ENCODE measurements around the gene RUFY3. TPM values are rescaled to one million over a fixed set of nuclear protein-coding genes. Genes with fewer than 3 reads are reported as not detected.

Gene RUFY3
- total and polyA plus RNA-seq, 2 of the 13 experiments (the other 11 are each of a cell fraction or from before 2014, with no cell fraction given): 17.9 to 25.3 TPM

GRCh38 chr4:70705183-70706043, 16.4 kb upstream of the RUFY3 start (continued):
- TF ChIP-seq, protein P1, sequence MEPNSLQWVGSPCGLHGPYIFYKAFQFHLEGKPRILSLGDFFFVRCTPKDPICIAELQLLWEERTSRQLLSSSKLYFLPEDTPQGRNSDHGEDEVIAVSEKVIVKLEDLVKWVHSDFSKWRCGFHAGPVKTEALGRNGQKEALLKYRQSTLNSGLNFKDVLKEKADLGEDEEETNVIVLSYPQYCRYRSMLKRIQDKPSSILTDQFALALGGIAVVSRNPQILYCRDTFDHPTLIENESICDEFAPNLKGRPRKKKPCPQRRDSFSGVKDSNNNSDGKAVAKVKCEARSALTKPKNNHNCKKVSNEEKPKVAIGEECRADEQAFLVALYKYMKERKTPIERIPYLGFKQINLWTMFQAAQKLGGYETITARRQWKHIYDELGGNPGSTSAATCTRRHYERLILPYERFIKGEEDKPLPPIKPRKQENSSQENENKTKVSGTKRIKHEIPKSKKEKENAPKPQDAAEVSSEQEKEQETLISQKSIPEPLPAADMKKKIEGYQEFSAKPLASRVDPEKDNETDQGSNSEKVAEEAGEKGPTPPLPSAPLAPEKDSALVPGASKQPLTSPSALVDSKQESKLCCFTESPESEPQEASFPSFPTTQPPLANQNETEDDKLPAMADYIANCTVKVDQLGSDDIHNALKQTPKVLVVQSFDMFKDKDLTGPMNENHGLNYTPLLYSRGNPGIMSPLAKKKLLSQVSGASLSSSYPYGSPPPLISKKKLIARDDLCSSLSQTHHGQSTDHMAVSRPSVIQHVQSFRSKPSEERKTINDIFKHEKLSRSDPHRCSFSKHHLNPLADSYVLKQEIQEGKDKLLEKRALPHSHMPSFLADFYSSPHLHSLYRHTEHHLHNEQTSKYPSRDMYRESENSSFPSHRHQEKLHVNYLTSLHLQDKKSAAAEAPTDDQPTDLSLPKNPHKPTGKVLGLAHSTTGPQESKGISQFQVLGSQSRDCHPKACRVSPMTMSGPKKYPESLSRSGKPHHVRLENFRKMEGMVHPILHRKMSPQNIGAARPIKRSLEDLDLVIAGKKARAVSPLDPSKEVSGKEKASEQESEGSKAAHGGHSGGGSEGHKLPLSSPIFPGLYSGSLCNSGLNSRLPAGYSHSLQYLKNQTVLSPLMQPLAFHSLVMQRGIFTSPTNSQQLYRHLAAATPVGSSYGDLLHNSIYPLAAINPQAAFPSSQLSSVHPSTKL (CRISPR knock-in tag; IDR thresholded peaks at IDR 0.05): peak; percentile 45; the same call in 1 of the 2 replicates
- TF ChIP-seq JUND (CRISPR knock-in tag; IDR thresholded peaks at IDR 0.05): no peak
- TF ChIP-seq ZNF136 (CRISPR knock-in tag; IDR thresholded peaks at IDR 0.05; ENCODE audit: low read depth): no peak
- TF ChIP-seq, protein P2, sequence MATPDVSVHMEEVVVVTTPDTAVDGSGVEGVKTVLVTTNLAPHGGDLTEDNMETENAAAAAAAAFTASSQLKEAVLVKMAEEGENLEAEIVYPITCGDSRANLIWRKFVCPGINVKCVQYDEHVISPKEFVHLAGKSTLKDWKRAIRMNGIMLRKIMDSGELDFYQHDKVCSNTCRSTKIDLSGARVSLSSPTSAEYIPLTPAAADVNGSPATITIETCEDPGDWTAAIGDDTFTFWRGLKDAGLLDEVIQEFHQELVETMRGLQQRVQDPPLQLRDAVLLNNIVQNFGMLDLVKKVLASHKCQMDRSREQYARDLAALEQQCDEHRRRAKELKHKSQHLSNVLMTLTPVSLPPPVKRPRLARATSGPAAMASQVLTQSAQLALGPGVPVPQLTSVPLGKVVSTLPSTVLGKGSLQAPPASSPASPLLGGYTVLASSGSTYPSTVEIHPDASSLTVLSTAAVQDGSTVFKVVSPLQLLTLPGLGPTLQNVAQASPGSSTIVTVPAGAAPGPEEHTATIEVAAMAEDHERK (CRISPR knock-in tag; IDR thresholded peaks at IDR 0.05; ENCODE audit: low read depth): no peak
- TF ChIP-seq ZNF691 (CRISPR knock-in tag; IDR thresholded peaks at IDR 0.05; ENCODE audit: borderline replicate concordance, low read depth): no peak
- TF ChIP-seq ZNF792 (CRISPR knock-in tag; IDR thresholded peaks at IDR 0.05): peak; percentile 82
- no peak for TF ChIP-seq SSRP1 (CRISPR knock-in tag; IDR thresholded peaks at IDR 0.05)
- 0 out of 2 replicates have a peak, but pooled peaks have one; percentile 72 for TF ChIP-seq ZNF879 (CRISPR knock-in tag; IDR thresholded peaks at IDR 0.05)
- TF ChIP-seq CCAR2 (optimal IDR thresholded peaks at IDR 0.05; ENCODE audit: low read depth, low read length): no peak
- TF ChIP-seq RORA (CRISPR knock-in tag; IDR thresholded peaks at IDR 0.05): no peak
- TF ChIP-seq ZNF674 (CRISPR knock-in tag; IDR thresholded peaks at IDR 0.05; ENCODE audit: low read depth): no peak
- TF ChIP-seq FOXO1 (CRISPR knock-in tag; IDR thresholded peaks at IDR 0.05): no peak
- no peak for TF ChIP-seq ZNF740 (CRISPR knock-in tag; IDR thresholded peaks at IDR 0.05)
- TF ChIP-seq HOXD1 (CRISPR knock-in tag; IDR thresholded peaks at IDR 0.05): peak; percentile 64; the same call in 1 of the 2 replicates
- no peak; the same call in 1 of the 2 replicates for TF ChIP-seq MTF2 (CRISPR knock-in tag; IDR thresholded peaks at IDR 0.05; ENCODE audit: borderline replicate concordance)
- TF ChIP-seq, protein P3, sequence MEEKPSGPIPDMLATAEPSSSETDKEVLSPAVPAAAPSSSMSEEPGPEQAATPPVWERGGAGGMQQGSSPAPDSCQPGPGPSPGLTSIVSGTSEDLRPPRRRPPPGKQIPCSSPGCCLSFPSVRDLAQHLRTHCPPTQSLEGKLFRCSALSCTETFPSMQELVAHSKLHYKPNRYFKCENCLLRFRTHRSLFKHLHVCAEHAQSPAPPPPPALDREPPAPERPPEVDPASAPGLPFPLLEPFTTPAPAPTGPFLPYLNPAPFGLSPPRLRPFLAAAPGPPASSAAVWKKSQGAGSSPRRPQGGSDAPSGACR (CRISPR knock-in tag; IDR thresholded peaks at IDR 0.05): no peak
- peak; percentile 50; the same call in 1 of the 2 replicates for TF ChIP-seq CSRNP1 (CRISPR knock-in tag; IDR thresholded peaks at IDR 0.05)
- TF ChIP-seq KLF11 (CRISPR knock-in tag; IDR thresholded peaks at IDR 0.05): no peak
- TF ChIP-seq AGO1 (IDR thresholded peaks at IDR 0.05; ENCODE audit: low read depth, low read length, poor library complexity, severe bottlenecking): no peak
- TF ChIP-seq POLR2AphosphoS2 (IDR thresholded peaks at IDR 0.05; ENCODE audit: low read depth, low read length): no peak
- TF ChIP-seq GPN1 (CRISPR knock-in tag; IDR thresholded peaks at IDR 0.05; ENCODE audit: borderline replicate concordance): no peak
